Fibroblast of the aortic adventitia (primary cell): ENCODE measurements around the gene KRT13. TPM values are rescaled to one million over a fixed set of nuclear protein-coding genes. Genes with fewer than 3 reads are reported as not detected.

Experiments used
- DNase-seq: peaks from one replicate; pipeline ENCODE4 v3.0.0-alpha.2; 2010; ENCODE audit warnings: low read depth
- H3K4me3 ChIP-seq: 2 replicates; pipeline ENCODE4 v1.5.1; 2011; ENCODE audit warnings: low read depth, mild to moderate bottlenecking, control low read depth, low read length, moderate library complexity
- CTCF ChIP-seq: IDR thresholded peaks from 2 replicates; pipeline ENCODE4 v1.5.1; 2011; ENCODE audit warnings: mild to moderate bottlenecking, low read length, control low read depth, inconsistent platforms; ENCODE audit not compliant: insufficient read depth
- total RNA-seq: library from RNA; depleted of rRNA; stranded (reverse); fragments of >200 nt; gene quantifications from 2 replicates; pipeline ENCODE4 v1.2.3, GENCODE V29; 2012; ENCODE audit warnings: low replicate concordance

The KRT13 gene
- total RNA-seq, 1 donor: not detected

DNA sequence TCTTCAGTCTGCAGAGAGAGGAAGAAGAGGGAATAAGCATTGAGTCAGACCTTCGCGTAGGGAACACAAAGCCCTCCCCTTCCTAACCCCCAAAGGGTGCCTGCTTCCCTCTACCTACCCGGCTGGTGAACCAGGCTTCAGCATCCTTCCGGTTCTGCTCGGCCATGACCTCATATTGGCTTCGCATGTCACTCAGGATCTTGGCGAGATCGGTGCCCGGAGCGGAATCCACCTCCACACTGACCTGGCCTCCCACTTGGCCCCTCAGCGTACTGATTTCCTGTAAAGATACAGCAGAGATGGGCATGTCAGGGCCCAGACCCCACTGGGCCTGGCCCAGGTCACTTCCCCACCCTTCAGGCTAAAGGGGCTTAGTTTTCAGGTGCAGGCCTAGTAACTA is 18.8 kb upstream of the KRT13 start:
- DNase-seq: no peak
- H3K4me3 ChIP-seq: no peak overlapping the region
- TF ChIP-seq CTCF: no peak

- H3K4me3 ChIP-seq: no peak overlapping the region
- TF ChIP-seq CTCF: no peak
- no peak for DNase-seq
Measured at GRCh38 chr17:41523787-41524186, 18.4 kb upstream of the KRT13 start.

DNA sequence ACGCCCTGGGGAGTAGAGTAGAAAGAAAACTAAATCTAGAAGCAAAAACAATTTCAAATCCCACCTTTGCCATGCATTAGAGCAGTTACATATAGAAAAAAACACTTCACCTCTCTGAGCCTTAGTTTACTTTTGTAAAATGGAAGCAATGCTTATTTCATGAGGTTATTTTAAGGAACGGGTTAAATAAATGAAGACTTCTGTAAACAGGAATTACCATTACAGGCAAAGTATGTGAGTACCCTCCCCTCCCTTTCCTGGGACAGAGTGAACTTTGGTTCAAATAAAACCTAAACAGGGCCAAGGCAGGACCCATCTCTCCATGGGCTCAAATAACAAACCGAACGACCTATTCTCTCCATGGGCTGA is 17.8 kb upstream of the KRT13 start:
- H3K4me3 ChIP-seq: no peak overlapping the region
- no peak for TF ChIP-seq CTCF
- no peak for DNase-seq

- no peak for TF ChIP-seq CTCF
- DNase-seq: no peak
- H3K4me3 ChIP-seq: no peak overlapping the region
Measured at GRCh38 chr17:41522301-41523224, 17.2 kb upstream of the KRT13 start.

- no peak for TF ChIP-seq CTCF
- DNase-seq: peak; percentile 74
Measured at GRCh38 chr17:41521574-41522261, 16.3 kb upstream of the KRT13 start.

DNA sequence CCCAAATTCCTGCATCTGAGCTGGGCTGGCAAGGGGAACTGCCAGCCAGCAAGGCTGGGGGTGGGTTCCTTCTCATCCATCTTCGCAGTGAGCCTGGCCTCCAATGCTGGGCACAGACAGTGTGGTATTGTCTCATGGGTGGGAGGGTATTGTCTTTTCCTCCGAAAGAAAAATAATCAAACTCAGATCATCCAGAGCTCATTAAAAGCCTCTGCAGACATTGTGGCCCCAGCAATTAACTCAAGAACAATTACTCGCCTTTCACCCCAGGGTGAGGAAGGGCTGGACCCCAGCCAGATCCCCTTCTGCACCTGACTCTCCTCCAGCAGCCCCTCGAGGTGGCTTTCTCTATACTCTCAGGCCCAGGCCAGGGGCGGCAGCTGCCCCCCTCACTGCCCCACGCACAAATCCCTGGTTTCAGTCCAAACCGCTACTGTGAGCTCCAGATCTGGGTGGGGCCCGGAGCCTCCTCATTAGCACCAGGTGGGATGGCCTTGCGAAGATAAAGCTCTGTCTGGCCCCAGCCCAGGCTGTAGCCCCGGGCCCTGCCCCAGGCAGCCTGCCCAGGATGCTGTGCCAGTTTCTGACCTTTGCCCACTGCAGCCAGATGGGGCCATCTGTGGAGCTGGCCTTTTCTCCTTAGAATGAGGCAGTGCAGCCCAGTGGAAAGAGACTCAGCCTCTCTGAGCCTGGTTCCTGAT is 15.6 kb upstream of the KRT13 start:
- H3K4me3 ChIP-seq: no peak overlapping the region
- no peak for DNase-seq
- TF ChIP-seq CTCF: no peak

More at GRCh38 chr17:41521574-41522261, 16.3 kb upstream of the KRT13 start:
- no peak overlapping the region for H3K4me3 ChIP-seq
